Mammary epithelial cell (primary cell): ENCODE data around the gene LNP1.

Experiments
- CTCF ChIP-seq, 2 donors: IDR thresholded peaks in 1 of 2; conservative IDR thresholded peaks in 1 of 2; 2 replicates each; pipeline ENCODE4 v1.5.1; 2011 to 2012; ENCODE audit warnings: inconsistent platforms in 2 of 2, low read length in 2 of 2, mild to moderate bottlenecking in 2 of 2, control low read depth in 1 of 2, low read depth in 1 of 2; ENCODE audit not compliant: insufficient read depth in 1 of 2; ENCODE audit errors: extremely low read depth in 1 of 2
- EZH2 ChIP-seq: IDR thresholded peaks from 2 replicates; pipeline ENCODE4 v1.6.1; 2012; ENCODE audit warnings: low read length, inconsistent platforms, borderline replicate concordance

DNA sequence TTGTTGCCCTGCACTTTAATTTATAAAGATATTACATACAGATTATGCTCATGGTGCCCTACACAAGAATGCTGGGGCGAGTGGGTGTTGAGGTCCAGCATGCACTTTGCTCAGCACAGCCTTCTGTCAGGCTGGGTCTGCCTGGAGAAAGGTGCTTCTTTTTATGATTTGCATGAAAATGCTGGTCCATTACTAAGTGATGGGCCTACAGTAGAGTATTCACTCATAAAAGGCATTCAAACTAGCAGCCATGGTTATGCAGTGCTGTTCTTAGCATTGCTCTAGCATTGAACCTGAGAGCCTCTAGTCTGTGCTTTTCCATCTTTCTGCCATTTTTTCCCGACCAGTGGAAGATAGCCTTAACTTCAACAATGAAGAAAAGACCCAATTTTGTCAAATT, 12.3 kb downstream of the LNP1 start:
- TF ChIP-seq EZH2 (no peak), CTCF (conservative IDR thresholded peaks at IDR 0.05 in 1 of 2, IDR thresholded peaks at IDR 0.05 in 1 of 2; ENCODE audit: extremely low read depth in 1 of 2, insufficient read depth in 1 of 2, low read depth in 1 of 2, low read length in 2 of 2) (no peak)
